Measurements from ENCODE around the gene SMYD3.

- no peak for TF ChIP-seq SMC3 (IDR thresholded peaks at IDR 0.05; ENCODE audit: borderline replicate concordance, low read length)
- TF ChIP-seq CEBPB (IDR thresholded peaks at IDR 0.05; ENCODE audit: borderline replicate concordance in 1 of 2, low read depth in 2 of 2, low read length in 2 of 2) = no peak
- no peak for TF ChIP-seq BHLHE40 (IDR thresholded peaks at IDR 0.05; ENCODE audit: borderline replicate concordance in 1 of 2, low read depth in 2 of 2, low read length in 1 of 2)
- TF ChIP-seq EGR1 (IDR thresholded peaks at IDR 0.05; ENCODE audit: borderline replicate concordance in 1 of 2, low read depth in 2 of 2, low read length in 2 of 2) = no peak
- TF ChIP-seq CHD2 (IDR thresholded peaks at IDR 0.05; ENCODE audit: borderline replicate concordance, low read depth, low read length) = no peak
- no peak for TF ChIP-seq SIN3A (IDR thresholded peaks at IDR 0.05; ENCODE audit: low read depth, low read length)
- no peak for TF ChIP-seq CTCF (IDR thresholded peaks at IDR 0.05 in 2 of 3, conservative IDR thresholded peaks at IDR 0.05 in 1 of 3; ENCODE audit: control insufficient read depth in 2 of 3, extremely low read depth in 1 of 3, insufficient read depth in 1 of 3, low read depth in 3 of 3, low read length in 3 of 3)
- no peak for TF ChIP-seq SUZ12 (IDR thresholded peaks at IDR 0.05; ENCODE audit: unreplicated experiment)
- TF ChIP-seq PAX8 (IDR thresholded peaks at IDR 0.05) = no peak
- no peak for TF ChIP-seq NKRF (conservative IDR thresholded peaks at IDR 0.05)
These were observed 537.8 kb downstream of the SMYD3 start for GRCh38 chr1:245969283-245969682.
